GM21825 (cell line): Measurements from ENCODE around the gene P2RX3.

Experiments used
- ATAC-seq: cut with Tn5 transposase; IDR thresholded peaks from one replicate; pipeline ENCODE4 v1.9.1; 2021; ENCODE audit warnings: mild to moderate bottlenecking, moderate library complexity; ENCODE audit not compliant: unreplicated experiment

The P2RX3 gene

GRCh38 chr11:57414612-57415212 lies 76.6 kb downstream of the P2RX3 start:
- ATAC-seq: no peak

GRCh38 chr11:57416436-57416835 lies 78.3 kb downstream of the P2RX3 start:
- no peak for ATAC-seq

GRCh38 chr11:57417056-57417455 lies 78.9 kb downstream of the P2RX3 start:
- ATAC-seq: no peak

GRCh38 chr11:57418131-57418530 lies 80.0 kb downstream of the P2RX3 start:
- ATAC-seq: no peak

- no peak for ATAC-seq
Measured at GRCh38 chr11:57419146-57419545, 81.0 kb downstream of the P2RX3 start.

GRCh38 chr11:57421066-57421465 lies 82.9 kb downstream of the P2RX3 start:
- ATAC-seq: no peak

- ATAC-seq: no peak
Measured at GRCh38 chr11:57421805-57422204, 83.7 kb downstream of the P2RX3 start.
